NT2/D1 (cell line): ENCODE measurements around the gene SLC6A18.
"Not testable (repeated sequence)": the region's sequence is repeated elsewhere in the genome, so short reads cannot be mapped to it uniquely, and the experiment has no call there.

ENCODE experiments used
- YY1 ChIP-seq: IDR thresholded peaks from 2 replicates; pipeline ENCODE4 v1.6.1; 2011; ENCODE audit not compliant: insufficient read length, insufficient read depth
- ZNF274 ChIP-seq: IDR thresholded peaks from 2 replicates; pipeline ENCODE4 v1.6.1; 2011; ENCODE audit warnings: mild to moderate bottlenecking, low read depth, low read length

GRCh38 chr5:1290956-1291355 lies 65.8 kb downstream of the SLC6A18 start:
- TF ChIP-seq ZNF274, YY1: not testable (repeated sequence)
